Measurements from ENCODE around the gene INPP5D. TPM values are rescaled to one million over a fixed set of nuclear protein-coding genes. Genes with fewer than 3 reads are reported as not detected.

The INPP5D gene
- total and polyA plus RNA-seq, 2 of the 8 experiments (the other 6 are each of a cell fraction or from before 2014, with no cell fraction given) = 4.5 to 7.1 TPM

GRCh38 chr2:233010569-233011267, 49.4 kb upstream of the INPP5D start:
- DNase-seq (ENCODE audit: low read depth in 1 of 2, low spot score in 2 of 2) = no peak
- Histone ChIP-seq H3K36me3 (ENCODE audit: control insufficient read depth in 2 of 4, insufficient read depth in 4 of 4, low read length in 3 of 4) (no peaks in the 10 kb centered on the region), H3K56ac (replicated peaks; ENCODE audit: insufficient read length, low read depth, low read length) (no peak overlapping the region), H3K23ac (ENCODE audit: insufficient read length) (no peak overlapping the region), H3K79me2 (ENCODE audit: control insufficient read depth in 1 of 2, insufficient read depth in 2 of 2, low read length in 2 of 2) (no peaks in the 10 kb centered on the region), H2BK5ac (ENCODE audit: low read depth, low read length) (no peak overlapping the region), H3K4me3 (ENCODE audit: extremely low read depth in 1 of 4, insufficient read depth in 2 of 4, low read depth in 3 of 4, low read length in 4 of 4) (no peak overlapping the region), H2BK20ac (ENCODE audit: low read length) (no peak overlapping the region), H4K20me1 (replicated peaks in 1 of 2; ENCODE audit: control insufficient read depth in 1 of 2, insufficient read depth in 2 of 2, low read length in 2 of 2) (no peaks in the 10 kb centered on the region), H3K18ac (ENCODE audit: extremely low read depth, low read length) (no peak overlapping the region), H3K4ac (replicated peaks; ENCODE audit: insufficient read length, low read depth, low read length) (no peak overlapping the region), H2BK12ac (ENCODE audit: low read depth, low read length) (no peak overlapping the region), H2BK120ac (replicated peaks; ENCODE audit: low read depth, low read length) (no peak overlapping the region), H4K5ac (ENCODE audit: insufficient read length, low read depth, low read length) (no peak overlapping the region), H4K8ac (ENCODE audit: extremely low read depth, insufficient read depth, low read length) (no peak overlapping the region), H3K79me1 (ENCODE audit: low read depth, low read length) (no peaks in the 10 kb centered on the region), H2AK5ac (ENCODE audit: low read depth, low read length) (no peak overlapping the region), H2BK15ac (ENCODE audit: low read length) (no peak overlapping the region), H3K9ac (replicated peaks in 1 of 4; ENCODE audit: extremely low read depth in 1 of 4, low read depth in 3 of 4, low read length in 3 of 4) (no peak overlapping the region), H3K4me1 (replicated peaks in 1 of 4; ENCODE audit: control insufficient read depth in 3 of 4, insufficient read depth in 4 of 4, low read length in 3 of 4) (no peaks in the 10 kb centered on the region), H3K4me2 (ENCODE audit: insufficient read depth in 1 of 2, low read depth in 2 of 2, low read length in 2 of 2) (no peak overlapping the region), H3K23me2 (ENCODE audit: low read depth, low read length) (peaks cover 10% of the 10 kb centered on the region; the same call in 1 of the 2 replicates), H3K27ac (ENCODE audit: low read depth, low read length) (no peak overlapping the region), H2AFZ (ENCODE audit: low read length) (no peak overlapping the region), H4K91ac (replicated peaks; ENCODE audit: insufficient read length, low read length) (no peak overlapping the region), H3K14ac (ENCODE audit: insufficient read length) (no peak overlapping the region), H3K9me3 (ENCODE audit: insufficient read depth in 2 of 2, low read depth in 1 of 2, low read length in 1 of 2) (no peaks in the 10 kb centered on the region), H3K27me3 (replicated peaks in 1 of 4; ENCODE audit: control insufficient read depth in 3 of 4, extremely low read depth in 1 of 4, insufficient read depth in 3 of 4, low read length in 3 of 4) (no peaks in the 10 kb centered on the region)
- CTCF ChIA-PET (ENCODE audit: partially characterized antibody) = interaction anchor here (0.5 to 2.9 kb wide), 7 partner anchors 13 to 241 kb away, joined by 3 to 10 read pairs (median 4); partner anchors contain the start of gene ATG16L1
- no peak for FAIRE-seq
- TF ChIP-seq HDAC6 (IDR thresholded peaks at IDR 0.05; ENCODE audit: low read depth, low read length) (no peak), NRF1 (IDR thresholded peaks at IDR 0.05; ENCODE audit: low read depth, low read length) (no peak), JUND (IDR thresholded peaks at IDR 0.05; ENCODE audit: low read length) (no peak), KDM1A (IDR thresholded peaks at IDR 0.05; ENCODE audit: borderline replicate concordance, low read length) (no peak), CHD2 (IDR thresholded peaks at IDR 0.05; ENCODE audit: low read length) (no peak), YY1 (IDR thresholded peaks at IDR 0.05; ENCODE audit: low read depth, low read length) (no peak)
- TF ChIP-seq, protein P1, sequence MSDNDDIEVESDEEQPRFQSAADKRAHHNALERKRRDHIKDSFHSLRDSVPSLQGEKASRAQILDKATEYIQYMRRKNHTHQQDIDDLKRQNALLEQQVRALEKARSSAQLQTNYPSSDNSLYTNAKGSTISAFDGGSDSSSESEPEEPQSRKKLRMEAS (IDR thresholded peaks at IDR 0.05) = no peak
- POLR2A ChIA-PET (ENCODE audit: partially characterized antibody) = no interaction called here
- 90% methylated on average over 9 of the region's 9 CpGs; no CpG with 5 or more reads in 1 of the 2 experiments for WGBS, 2 experiments (ENCODE audit: extremely low coverage in 1 of 2, insufficient coverage in 1 of 2, insufficient read length in 1 of 2, insufficient replicate concordance in 2 of 2, low coverage in 1 of 2, low lambda C conversion rate in 2 of 2, missing lambda C conversion rate in 1 of 2)

Measured in H1 (cell line).